Right kidney (tissue), 9 donors: ENCODE results near the gene LIPT2.
"Not testable (repeated sequence)": the region's sequence is repeated elsewhere in the genome, so short reads cannot be mapped to it uniquely, and the experiment has no call there.

Source experiments
- DNase-seq: peaks from one replicate; pipeline ENCODE4 v3.0.0-alpha.2; 2016
- long read RNA-seq, 8 donors: transcript quantifications; one replicate each; lab custom pipeline, GENCODE V29; 2026

LIPT2 gene
- long read RNA-seq, donor 1, transcript LIPT2-201 (2 exons, 1,018 nt) = major isoform, 11 of 13 reads
- long read RNA-seq, donor 1, partial matches to known transcripts = 0 of 13 reads
- long read RNA-seq, donor 1, other reads (novel, unspliced or antisense) = 0 of 13 reads
- long read RNA-seq, donor 2, transcript LIPT2-201 (2 exons, 1,018 nt) = major isoform, 5 of 5 reads
- long read RNA-seq, donor 2, partial matches to known transcripts = 0 of 5 reads
- long read RNA-seq, donor 2, other reads (novel, unspliced or antisense) = 0 of 5 reads
- long read RNA-seq, donor 3, partial matches to known transcripts = 0 of 3 reads
- long read RNA-seq, donor 3, other reads (novel, unspliced or antisense) = 0 of 3 reads
- long read RNA-seq, donor 4, partial matches to known transcripts = 5 of 9 reads
- long read RNA-seq, donor 4, other reads (novel, unspliced or antisense) = 0 of 9 reads
- long read RNA-seq, donor 5, partial matches to known transcripts = 0 of 4 reads
- long read RNA-seq, donor 5, other reads (novel, unspliced or antisense) = 0 of 4 reads
- long read RNA-seq, donor 6, transcript LIPT2-201 (2 exons, 1,018 nt) = major isoform, 6 of 6 reads
- long read RNA-seq, donor 6, partial matches to known transcripts = 0 of 6 reads
- long read RNA-seq, donor 6, other reads (novel, unspliced or antisense) = 0 of 6 reads
- long read RNA-seq, donor 7, transcript LIPT2-201 (2 exons, 1,018 nt) = major isoform, 10 of 18 reads
- long read RNA-seq, donor 7, partial matches to known transcripts = 8 of 18 reads
- long read RNA-seq, donor 7, other reads (novel, unspliced or antisense) = 0 of 18 reads
- long read RNA-seq, donor 8, partial matches to known transcripts = 0 of 3 reads
- long read RNA-seq, donor 8, other reads (novel, unspliced or antisense) = 0 of 3 reads

DNA sequence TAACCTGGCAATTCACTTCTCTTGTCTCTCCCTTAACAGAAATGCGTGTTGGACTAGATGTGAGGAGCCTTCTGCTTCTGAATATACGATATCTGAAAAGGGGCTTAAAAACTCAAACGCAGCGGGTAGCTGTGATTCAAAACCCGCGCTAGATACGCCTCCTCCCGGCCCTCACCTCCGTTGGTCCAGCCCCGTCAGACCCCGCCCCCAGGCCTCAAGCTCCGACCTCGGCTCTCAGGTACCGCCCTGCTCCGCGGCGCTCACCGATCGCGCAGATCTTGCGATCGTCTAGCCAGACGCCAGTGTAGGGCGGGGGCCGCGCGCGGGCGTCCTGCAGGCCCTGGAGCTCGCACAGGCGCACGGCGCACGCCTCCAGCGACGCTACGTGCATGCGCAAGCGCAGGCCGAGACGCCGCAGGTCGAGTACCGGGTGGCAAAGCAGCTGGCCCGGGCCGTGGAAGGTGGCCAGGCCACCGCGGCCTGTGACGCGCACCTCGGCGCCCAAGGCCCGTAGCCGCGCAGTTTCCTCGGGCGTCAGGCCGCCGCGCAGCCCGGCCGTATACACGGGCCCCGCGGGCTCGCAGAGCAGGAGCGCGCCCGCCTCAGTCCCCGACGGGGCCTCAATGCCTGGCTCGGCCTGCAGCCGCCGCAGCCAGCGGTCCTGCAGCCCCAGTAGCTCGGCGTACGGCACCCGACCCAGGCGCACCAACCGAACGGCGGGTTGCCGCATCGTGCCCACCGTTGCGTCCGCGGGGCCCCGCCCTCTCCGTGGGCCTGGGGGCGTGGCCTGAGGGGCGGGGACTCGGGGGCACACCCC lies at the start of gene LIPT2:
Gene LIPT2 (minus strand): TSS at position 751 of the 817 bp plus-strand sequence. CDS start 21 bp downstream, at position 730.
- DNase-seq = peak; percentile 98

DNA sequence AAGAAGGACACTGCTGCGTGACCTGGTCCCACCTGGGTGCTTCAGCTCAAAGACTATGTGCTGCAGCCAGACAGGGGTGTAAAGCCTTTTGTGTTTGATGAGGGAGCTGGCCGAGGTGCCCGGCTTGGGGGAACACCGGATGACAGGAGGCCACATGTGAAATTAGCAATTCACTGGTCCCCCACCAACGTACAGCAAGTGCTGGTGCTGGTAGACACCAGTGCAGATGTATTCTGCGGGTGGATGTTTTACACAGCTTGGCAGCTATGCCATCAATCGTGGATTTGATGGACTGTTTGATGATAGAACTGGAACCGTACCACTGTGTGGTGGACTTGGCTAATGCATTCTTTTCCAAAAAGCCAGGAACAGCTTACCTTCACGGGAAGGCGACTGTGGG lies 47.9 kb upstream of the LIPT2 start:
- no peak for DNase-seq

DNA sequence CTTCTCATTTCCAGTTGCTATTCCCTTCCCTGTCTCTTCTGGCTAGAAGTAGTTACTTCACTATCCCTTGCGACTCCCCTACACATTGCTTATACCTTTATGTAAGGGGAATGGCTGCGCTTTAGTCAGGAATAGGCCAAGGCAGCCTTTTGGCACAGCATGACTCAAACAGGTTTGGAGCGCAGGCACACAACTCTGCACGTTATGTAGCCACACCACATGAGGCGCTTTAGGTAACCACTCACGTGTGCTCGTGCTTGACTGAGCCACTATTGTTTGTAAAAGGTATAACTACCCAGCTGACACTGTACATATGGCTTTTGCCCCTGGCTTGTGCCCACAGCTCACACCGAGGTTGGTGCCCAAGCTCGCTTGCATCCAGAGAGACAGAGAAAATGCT lies 46.7 kb upstream of the LIPT2 start:
- no peak for DNase-seq

DNA sequence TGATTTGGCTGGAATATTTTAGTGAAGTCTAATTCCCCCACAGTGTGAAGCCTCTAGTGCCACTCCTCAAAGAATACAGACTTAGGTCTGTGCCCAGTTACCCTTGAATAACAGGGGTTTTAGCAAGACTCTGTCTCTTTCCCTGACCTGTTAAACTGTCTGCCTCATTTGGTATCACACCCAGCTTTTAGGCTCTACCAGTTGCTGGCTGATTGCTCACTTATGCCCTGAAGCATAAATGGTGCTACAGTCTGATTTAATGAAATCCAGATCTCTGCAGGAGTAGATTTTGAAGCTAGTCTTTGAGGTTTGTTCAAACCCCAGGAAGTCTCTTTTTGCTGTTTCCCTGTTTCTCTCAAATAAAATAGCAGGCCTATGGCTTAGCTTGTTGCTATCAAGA lies 45.2 kb upstream of the LIPT2 start:
- DNase-seq = no peak

DNA sequence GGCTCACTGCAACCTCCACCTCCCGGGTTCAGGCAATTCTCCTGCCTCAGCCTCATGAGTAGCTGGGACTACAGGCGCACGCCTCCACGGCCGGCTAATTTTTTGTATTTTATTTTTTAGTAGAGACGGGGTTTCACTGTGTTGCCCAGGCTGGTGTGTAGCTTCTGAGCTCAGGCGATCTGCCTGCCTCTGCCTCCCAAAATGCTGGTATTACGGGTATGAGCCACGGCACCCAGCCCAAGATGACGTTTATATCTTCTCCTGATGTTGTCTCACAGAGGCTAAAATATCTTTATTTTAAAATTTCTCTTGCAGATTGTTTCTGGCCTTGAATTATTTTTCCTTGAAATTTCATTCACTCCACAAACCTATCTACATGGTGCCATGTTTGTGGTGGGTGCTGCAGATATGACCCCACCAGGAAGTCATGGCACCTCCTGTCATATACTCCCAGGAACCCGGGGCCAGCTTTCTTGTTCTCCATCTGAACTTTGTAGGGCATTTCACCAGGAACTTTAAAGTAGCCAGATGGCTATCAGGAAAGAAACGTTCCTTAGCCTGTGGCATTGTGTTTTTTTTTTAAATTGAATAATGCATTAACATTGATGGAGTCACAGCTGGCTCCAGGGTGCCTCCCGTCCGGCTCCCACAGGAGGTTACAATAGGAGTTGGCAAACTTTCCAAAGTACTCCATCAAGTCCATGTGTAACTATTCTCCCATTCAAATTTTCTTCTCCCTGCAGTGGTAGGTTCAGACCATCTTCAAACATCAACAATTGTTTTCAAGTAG lies 42.0 kb upstream of the LIPT2 start:
- DNase-seq = no peak

DNA sequence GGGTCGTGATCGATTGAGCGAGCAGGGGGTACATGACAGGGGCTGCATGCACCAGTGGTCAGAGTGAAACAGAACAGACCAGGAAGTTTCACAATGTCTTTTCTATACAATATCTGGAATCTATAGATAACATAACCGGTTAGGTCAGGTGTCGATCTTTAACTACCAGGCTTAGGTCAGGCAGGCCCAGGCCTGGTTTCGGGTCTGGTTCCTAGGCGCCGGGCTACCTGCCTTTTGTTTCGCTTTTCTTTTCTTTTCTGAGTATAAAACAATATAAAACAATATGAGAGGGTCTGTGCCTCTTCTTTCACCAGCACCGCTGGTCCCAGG lies 41.4 kb upstream of the LIPT2 start:
- not testable (repeated sequence) for DNase-seq

DNA sequence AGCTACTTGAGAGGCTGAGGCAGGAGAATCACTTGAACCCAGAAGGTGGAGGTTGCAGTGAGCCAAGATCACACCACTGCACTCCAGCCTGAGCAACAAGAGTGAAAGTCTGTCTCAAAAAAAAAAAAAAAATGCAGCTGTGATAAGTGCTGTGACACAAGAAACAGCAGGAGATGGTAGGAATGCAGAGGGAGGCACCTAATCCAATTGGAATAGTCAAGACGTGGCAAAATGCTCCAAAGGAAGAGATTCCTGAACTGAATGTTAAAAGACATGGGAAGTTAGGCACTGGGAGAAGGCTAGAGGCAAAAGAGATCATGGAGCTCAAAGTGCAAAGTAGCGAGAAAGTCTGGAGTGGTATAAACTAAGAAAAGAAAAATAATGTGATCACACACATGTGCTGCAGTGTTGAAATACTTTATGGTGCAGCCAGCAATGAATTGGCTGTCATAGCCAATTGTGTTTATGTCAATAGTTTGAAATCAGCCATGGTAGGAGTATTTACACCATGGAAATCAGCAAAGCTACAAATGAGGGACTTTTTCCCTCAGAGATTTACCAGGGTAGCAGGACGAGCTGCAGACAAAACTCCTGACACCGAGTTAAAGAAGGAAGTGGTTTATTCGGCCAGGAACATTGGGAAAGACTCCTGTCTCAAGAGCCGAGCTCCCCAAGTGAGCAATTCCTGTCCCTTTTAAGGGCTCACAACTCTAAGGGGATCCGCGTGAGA lies 40.9 kb upstream of the LIPT2 start:
- no peak for DNase-seq

DNA sequence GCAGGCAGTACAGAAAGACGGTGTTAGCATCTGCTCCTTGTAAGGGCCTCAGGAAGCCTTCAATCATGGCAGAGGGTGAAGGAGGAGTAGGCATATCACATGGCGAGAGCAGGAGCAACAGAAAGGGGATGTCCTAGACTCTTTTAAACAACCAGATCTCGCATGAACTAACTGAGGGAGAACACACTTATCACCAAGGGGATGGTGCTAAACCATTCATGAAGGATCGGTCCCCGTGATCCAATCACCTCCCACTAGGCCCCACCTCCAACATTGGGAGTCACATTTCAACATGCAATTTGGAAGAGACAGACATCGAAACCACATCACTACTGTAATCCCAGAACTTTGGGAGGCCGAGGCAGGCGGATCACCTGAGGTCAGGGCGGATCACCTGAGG lies 39.9 kb upstream of the LIPT2 start:
- DNase-seq = no peak

DNA sequence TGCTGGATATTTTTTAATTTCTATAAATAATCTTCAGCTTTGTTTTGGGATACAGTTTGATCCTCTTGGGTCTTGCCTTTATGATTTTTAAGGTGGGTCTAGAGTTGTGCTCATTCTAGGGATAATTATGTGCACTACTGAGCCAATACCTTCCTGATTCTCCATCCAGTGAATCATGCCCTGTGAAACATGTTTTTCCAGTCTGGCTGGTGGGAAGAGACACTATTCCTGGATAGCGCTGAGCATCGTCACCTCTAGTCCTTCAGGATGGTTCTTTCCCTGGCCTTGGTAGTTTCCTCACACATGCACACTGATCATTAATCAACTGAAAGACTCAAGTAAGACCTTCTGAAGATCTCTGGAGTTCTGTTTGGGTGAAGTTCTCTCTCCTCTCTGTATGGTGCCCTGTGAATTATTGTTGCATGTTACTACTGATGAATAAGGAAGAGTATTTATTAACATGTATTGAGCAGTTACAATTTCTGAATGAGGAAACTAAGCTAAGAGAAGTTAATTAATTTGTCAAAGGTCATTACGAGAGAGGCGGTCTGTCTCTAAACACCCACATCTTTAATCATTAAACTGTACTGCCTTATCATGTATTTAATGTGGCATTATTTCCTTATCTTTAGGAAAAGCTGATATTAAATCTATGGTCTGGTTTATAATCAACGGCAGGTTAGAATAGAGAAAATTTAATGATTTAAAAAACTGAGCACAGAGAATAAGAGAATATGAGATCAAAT lies 39.1 kb upstream of the LIPT2 start:
- DNase-seq = no peak

DNA sequence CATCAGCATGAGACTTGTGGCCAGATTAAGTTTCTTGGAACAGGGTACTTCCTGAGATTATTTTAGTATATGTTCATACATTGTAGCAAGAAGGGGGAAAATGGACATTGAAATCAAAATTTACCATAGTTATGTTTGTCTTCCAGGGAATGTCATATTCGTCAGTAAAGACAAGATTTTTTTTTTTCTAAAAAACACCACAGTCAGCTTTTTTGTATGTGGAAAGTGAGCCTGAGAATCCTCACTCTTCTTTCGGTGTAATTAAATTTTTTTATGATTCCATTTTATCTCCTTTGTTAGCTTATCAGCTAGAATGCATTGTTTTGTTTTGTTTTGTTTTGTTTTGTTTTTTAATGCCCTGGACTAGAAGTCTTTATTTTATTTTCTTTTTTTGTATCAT lies 31.5 kb upstream of the LIPT2 start:
- no peak for DNase-seq

DNA sequence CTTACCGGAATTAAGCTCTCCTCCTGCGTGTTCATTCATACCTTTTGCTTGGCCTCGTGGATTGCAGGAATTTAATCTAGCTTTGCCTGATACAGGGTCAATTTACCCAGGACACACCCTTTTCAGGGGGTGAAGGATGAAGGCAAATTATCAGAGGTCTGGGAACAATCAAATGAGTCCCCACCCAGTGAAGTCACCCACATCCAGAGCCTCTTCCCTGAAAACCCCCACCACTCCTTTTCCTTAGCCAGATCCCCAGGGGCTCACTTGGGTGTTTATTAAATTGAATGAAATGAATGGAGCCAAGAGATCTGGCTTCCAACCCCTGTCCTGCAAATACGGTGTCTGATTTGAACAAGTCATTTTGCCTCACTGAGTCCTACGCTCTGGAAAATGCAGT lies 31.0 kb upstream of the LIPT2 start:
- no peak for DNase-seq

DNA sequence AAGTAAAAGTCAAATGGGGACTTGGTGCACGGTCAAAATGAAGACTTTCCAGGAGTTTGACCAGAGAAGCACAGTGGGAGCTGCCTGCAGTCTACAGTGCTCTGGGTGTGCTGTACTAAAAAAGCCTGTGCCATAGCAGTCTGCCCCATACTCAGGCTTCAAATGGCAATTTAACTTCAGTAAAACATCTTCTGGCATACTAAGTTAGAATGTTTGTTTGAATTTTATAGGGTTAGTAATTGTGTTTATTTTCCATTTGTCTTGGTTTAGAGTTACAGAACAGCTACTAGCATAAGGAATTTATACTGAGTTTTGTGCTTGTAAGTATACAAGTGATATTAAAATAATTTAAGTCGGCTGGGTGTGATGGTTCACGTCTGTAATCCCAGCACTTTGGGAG lies 29.3 kb upstream of the LIPT2 start:
- DNase-seq = no peak

DNA sequence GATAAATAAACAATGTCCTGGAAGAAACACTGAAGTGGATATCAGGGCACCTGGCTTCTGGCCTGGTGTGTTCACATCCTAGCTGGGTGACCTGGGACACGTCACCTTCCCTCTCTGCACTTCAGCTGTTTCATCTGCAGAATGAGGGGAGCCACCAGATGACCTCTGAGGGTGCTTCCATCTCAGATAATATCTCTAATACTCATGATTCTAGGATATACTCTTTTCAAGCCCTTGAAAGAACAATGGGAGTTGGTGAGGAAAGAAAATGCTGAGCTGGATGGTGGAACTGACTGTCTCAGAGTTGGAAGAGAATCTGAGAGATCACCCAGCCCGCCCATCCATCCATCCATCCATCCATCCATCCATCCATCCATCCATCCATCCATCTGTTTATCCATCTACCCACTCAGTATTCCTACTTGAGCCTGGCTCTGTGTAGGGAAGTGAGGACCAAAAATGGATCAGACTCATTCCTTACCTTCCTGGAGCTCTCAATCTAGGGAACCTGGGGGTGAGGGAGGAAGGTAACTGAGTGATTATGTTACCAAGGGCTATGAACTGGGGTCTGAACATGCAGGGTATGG lies 28.2 kb upstream of the LIPT2 start:
- DNase-seq = no peak

DNA sequence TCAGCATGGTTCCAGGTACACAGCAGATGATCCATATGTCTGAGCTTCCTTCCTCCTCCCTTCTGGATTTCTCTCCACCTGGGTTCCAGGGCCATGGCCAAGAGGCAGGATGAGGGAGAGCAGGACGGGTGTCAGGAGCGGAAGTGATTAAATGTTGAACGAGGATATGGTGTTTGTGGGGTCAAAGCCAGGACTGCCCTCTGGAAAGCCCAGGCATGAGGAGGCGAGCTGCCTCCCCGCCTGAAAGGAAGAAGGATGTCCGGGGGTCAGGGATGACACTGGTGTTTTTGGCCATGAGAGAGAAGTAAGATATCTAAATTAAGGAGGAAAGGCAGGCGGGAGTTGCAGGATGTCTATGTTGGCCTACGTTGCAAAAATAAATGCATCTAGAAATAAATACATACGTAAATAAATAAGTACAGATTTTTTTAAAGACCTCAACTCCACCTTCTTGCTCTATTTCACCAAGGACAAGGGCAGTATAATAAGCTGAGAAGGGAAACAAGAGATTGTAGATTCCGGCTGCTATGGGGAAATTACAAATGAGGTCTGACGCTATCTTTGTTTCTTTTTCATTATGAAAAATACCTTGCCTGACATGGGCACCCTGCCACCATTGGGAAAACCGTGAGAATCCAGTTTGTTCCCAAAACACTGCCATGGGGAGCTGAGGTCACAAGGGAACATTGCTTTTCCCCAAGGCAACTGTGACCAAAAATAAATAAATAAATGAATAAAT lies 27.6 kb upstream of the LIPT2 start:
- DNase-seq = no peak

DNA sequence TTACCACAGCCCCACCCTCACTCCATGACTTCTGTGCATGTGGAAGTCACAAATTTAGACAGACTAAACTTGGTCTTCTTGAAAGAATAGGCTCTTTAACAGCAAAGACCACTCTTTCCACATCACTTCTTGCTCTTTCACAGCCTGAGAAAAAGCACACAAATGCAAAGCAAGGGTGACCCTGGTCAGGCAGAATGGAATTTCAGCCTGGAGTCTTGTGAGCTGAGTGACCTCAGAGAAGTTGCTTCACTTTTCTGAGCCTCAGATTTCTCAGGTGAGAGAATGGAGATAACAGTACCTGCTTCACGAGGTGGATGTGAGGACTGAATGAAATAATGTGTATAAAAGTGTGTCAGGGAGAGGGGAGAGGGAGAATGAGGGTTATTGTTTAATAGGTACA lies 26.8 kb upstream of the LIPT2 start:
- DNase-seq = no peak

DNA sequence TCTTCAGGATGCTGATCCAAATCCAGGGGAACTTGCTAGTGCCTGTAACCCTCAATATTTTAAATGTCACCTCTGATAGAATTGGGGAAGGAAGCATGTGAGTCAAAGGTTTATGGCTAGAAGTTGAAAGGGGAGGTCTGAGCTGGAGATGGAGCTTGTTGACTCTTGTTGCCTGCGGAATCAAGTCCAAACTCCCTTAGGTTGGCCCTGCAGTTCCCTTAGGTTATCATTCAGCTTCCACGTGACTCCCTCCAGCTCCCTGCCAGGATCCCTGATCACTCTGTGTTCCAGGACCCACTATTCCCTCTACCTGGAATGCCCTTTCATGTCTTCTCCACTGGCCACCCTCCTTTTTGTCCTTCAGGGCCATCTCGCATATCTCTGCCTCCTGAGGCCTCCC lies 26.2 kb upstream of the LIPT2 start:
- DNase-seq = no peak

DNA sequence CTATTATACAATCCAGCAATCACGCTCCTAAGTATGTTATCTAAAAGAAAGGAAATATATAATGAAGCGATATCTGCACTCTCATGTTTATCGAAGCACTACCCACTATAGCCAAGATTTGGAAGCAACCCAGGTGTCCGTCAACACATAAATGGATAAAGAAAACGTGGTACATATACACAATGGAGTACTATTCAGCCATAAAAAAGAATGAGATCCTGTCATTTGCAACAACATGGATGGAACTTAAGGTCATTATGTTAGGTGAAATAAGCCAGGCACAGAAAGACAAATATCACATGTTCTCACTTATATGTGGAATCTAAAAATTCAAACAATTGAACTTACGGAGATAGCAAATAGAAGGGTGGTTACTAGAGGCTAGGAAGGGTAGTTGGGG lies 24.1 kb upstream of the LIPT2 start:
- not testable (repeated sequence) for DNase-seq

DNA sequence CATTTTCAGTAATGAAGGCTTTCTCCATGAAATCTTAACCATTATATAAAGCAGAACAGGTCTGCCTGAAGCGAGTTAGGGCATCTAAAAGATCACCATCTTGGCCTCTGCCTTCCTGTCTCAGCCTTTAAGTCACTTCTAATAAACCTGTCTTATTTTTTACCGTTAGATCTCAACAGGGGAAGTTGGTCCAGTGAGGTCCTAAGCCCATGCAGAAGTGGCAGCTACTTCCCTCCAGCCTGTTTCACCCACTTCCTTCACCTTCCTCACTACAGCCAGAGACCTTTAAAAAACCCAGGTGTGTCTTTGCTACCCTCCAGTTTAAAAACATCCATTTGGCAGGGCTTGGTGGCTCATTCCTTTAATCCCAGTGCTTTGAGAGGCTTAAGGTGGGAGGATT lies 14.1 kb upstream of the LIPT2 start:
- no peak for DNase-seq

DNA sequence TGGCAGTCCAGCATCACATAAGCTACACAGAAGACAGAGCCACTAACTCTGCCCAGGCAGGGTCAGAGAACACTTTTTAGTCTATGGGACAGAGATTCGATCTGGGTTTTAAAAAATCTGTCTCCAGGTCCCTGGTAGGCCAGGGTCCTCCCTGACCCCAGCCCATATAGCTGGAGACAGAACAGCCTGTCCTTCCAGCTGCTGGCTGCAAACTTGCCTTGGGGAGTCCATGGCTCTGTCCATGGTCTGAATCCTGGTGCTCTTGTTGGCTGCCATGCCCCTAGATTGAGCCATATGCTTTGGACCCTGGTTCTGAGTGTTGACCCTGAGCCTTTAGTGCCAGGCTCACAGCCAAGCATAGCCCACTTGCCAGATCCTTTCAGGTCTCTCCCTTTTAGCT lies 13.3 kb upstream of the LIPT2 start:
- DNase-seq = no peak
